GDM1 (cell line): ENCODE results near the gene NFKB2.

ENCODE experiments used
- DNase-seq: peaks from one replicate; lab custom pipeline; 2025; lab: John Stamatoyannopoulos, UW

Gene NFKB2

GRCh38 chr10:102395400-102396316 lies at the start of gene NFKB2:
Gene NFKB2, plus strand, starts transcription at chr10:102395705. Its CDS starts 255 bp downstream, at chr10:102395960.
- DNase-seq = peak; percentile 65

DNA sequence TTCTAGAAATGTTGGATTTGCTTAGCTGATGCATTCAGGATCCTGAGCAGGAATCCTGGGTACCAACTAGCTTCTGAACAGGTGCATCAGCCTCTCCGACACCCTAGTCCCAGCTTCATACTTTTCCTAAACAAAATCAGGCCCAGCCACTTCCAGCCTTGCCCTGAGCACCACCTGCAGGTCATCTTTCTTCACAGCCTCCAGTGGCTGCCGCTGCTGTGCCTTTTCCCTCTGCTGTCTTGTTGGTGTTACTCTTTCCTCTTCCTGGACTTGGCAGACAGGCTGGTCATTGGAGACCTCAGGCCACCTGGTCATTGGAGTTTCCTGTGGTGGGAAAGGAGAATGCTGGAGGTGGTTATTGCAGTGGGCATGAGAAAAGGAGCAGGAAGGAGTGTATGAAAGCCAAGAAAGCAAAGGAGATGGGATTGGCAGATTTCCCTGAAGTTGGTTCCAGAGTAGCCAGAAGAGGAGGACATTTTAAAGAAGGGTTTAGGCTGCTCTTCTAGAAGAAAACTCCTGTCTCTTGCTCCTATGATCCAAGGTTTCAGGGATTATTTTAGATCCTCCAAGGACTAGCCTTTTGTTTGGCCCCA lies 48.2 kb upstream of the NFKB2 start:
- DNase-seq = peak; percentile 5

GRCh38 chr10:102352066-102352715 lies 43.3 kb upstream of the NFKB2 start:
- peak; percentile 19 for DNase-seq

- DNase-seq = no peak
Measured at GRCh38 chr10:102354451-102354850, 41.1 kb upstream of the NFKB2 start.

GRCh38 chr10:102358712-102359382 lies 36.7 kb upstream of the NFKB2 start:
- DNase-seq = no peak

DNA sequence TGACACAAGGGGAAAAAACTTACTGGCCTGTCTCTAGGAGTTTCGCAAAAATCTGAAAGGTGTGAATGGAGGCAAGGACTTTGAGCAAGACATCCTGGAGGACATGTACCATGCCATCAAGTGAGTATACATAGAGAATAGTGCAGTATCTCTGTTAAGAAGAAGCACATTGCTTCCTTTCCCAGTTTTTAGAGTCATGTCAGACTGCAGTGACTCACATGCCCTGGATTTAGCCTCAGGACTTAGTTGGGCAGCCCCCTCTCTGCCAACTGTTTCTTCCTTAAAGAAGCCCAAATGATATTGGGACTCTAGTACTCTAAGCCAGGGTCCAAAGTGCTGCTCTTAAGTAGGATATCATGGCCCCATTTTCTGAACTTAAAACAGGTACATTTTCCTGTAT lies 28.1 kb upstream of the NFKB2 start:
- DNase-seq = no peak

DNA sequence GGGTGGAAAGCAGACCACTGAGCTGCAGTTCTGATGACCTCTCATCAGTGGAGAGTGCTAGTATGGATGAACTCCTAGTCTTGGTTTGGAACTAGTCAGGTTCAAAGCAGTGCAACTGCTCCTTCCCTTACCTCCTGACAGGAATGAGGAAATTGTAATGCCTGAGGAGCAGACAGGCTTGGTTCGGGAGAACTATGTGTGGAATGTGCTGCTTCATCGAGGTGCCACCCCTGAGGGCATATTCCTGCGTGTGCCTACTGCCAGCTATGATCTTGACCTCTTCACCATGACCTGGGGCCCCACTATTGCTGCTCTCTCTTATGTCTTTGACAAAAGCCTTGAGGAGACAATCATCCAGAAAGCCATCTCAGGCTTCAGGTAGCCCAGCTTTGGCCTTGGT lies 27.4 kb upstream of the NFKB2 start:
- no peak for DNase-seq

DNA sequence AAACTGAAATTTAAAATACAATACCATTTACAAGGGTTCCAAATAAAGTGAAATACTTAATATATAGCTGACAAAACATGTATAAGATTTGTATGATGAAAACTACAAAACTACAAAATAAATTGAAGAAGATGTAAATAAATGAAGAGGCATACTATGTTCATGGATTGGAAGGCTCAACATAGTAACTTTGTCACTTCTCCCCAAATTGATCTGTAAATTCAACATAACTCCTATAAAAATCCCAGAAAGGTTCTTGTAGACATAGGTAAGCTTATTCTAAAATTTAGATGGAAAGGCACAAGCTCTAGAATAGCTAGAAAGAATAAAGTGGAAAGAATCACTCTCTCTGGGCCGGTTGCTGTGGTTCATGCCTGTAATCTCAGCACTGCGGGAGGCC lies 24.2 kb upstream of the NFKB2 start:
- no peak for DNase-seq

- no peak for DNase-seq
Measured at GRCh38 chr10:102375250-102375649, 20.3 kb upstream of the NFKB2 start.

DNA sequence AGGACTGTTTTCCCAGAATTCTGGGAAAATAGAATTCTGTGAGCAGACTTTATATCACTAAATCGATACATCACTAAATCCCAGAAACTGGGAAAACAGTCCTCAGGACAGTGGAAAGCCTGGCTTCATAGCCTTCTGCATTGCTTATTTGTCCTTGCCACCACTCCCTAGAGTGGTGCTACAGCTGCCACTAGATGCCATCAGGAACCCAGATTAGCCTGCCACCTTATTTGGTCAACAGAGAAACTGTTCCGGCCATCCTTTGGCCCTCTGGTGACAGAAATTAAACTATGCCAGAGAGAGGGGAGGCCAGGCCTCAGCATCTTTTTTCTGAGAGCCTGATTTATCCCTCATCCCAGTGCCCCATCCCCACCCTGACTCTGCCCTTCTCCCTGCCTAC lies 19.6 kb upstream of the NFKB2 start:
- no peak for DNase-seq

DNA sequence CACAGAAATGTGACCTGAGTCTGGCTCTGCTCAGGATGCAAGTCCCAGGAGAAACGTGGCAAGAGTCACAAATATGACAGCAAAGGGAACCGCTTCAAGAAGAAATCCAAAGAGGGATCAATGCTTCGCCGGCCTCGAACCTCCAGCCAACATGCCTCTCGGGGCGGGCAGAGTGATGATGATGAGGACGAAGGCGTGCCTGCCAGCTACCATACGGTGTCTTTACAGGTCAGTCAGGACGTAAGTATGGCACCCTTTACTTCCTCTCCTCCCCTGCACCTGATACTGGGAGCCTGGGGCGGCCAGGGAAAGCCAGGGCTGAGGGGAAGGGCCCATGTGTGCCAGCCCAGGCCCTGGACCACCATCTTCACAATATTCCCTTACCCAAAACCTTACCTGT lies 18.6 kb upstream of the NFKB2 start:
- DNase-seq = no peak

- no peak for DNase-seq
Measured at GRCh38 chr10:102379383-102379782, 16.1 kb upstream of the NFKB2 start.

- no peak for DNase-seq
Measured at GRCh38 chr10:102381983-102382382, 13.5 kb upstream of the NFKB2 start.

GRCh38 chr10:102382871-102383270 lies 12.6 kb upstream of the NFKB2 start:
- DNase-seq = no peak

DNA sequence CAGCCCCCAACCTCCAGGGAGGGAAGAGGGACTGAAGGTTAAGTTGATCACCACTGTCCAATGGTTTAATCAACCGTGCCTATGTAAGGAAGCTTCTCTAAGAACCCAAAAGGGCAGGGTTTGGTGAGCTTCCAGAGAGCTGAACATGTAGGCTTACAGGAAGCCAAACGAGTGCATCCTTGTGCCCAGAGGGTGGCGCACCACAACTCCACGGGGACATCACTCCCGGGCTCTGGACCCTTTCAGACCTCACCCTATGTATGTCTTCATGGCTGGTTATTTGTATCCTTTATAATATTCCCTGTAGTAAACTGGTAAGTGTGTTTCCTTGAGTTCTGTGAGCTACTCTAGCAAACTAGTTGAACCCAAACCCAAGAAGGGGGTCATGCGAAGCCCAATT lies 11.5 kb upstream of the NFKB2 start:
- no peak for DNase-seq

- DNase-seq = no peak
Measured at GRCh38 chr10:102384606-102385429, 10.7 kb upstream of the NFKB2 start.

- no peak for DNase-seq
Measured at GRCh38 chr10:102389894-102390293, 5.6 kb upstream of the NFKB2 start.

- DNase-seq = no peak
Measured at GRCh38 chr10:102392306-102392705, 3.2 kb upstream of the NFKB2 start.

DNA sequence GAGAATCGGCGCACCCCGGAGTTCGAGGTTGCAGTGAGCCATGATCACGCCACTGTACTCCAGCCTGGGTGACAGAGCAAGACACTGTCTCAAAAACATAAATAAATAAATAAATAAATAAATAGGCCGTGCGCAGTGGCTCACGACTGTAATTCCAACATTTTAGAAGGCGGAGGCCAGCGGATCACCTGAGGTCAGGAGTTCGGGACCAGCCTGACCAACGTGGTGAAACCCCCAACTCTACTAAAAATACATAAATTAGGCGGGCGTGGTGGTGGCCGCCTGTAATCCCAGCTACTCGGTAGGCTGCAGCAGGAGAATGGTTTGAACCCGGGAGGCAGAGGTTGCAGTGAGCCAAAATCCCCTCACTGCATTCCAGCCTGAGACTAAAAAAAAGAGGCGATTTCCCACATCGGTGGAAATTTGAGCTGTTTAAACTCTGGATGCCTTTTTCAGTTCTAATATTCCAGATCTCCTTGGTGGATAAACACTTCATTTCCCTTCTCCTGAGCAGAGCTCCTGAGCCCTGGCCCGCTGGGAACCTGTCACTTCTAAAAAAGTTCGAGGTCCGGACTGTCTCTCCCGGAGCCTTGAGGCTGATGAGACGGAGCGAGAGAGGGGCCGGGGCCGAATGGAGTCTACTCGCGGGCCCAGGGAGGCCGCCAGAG lies 2.0 kb upstream of the NFKB2 start:
- DNase-seq = no peak

DNA sequence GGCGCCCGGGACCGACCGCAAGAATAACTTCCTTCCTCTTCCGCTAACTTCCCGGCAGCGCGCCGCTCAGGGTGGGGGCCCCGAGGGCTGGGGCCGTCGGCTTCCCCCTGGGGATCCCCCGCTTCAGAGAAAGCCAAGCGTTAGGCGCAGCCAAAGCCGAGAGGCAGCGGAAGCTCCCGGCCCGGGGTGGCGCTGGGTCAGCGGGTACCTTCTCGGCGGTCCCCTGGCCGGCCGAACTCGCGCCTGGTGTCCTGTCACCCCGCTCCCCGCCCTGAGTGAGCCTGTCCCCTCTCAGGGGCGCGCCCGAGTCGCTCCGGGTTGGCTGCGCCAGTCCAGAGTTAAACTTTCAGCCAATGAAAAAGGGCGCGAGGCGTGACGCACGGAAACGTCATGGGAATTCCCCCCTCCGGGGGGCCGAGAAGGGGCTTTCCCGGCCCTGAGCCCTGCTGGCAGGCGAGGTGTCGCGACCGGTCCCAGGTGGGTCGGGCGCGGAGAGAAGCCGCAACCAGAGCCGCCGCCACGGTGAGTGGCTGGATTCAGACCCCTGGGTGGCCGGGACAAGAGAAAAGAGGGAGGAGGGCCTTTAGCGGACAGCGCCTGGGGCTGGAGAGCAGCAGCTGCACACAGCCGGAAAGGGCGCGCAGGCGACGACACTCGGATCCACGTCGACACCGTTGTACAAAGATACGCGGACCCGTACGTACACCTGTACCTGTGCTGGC lies 1.3 kb upstream of the NFKB2 start:
- DNase-seq = peak; percentile 77
